K562 (cell line): ENCODE results near the gene SYTL4. TPM values are rescaled to one million over a fixed set of nuclear protein-coding genes. Genes with fewer than 3 reads are reported as not detected.

Experiments
- ATAC-seq: fragments of 200-7000 bp; cut with Tn5 transposase; 3 replicates; pipeline ENCODE4 v1.9.1; 2020; ENCODE audit warnings: moderate library complexity
- BruUV-seq: library from RNA; stranded (reverse); fragments of 400-500 nt; replicated peaks from 2 replicates; lab custom pipeline; 2021; lab: Mats Ljungman, UMichigan
- CTCF ChIA-PET: fragments of 300-600 bp; formaldehyde crosslinking; extraction: SDS; loops from one replicate; lab custom pipeline; 2021; ENCODE audit warnings: low intra/inter-chr PET ratio; lab: Yijun Ruan, JAX
- POLR2A ChIA-PET: fragments of 300-600, 350-650 bp; sonication (Branson Sonifier 250); formaldehyde crosslinking; extraction: SDS; loops from one replicate; lab custom pipeline; 2021; ENCODE audit warnings: antibody characterized with exemption, inconsistent platforms; lab: Yijun Ruan, JAX
- DNase-seq, 4 experiments: peaks; one replicate each; pipeline versions ENCODE4 v3.0.0 to v3.0.0-alpha.2; 2011 to 2018; ENCODE audit warnings: low spot score in 3 of 4, mixed read lengths in 3 of 4; ENCODE audit errors: extremely low read depth in 1 of 4
- FAIRE-seq: peaks from 2 replicates; lab custom pipeline; 2011; peaks lifted over from hg19 to GRCh38; lab: Jason Lieb, UNC
- H2AFZ ChIP-seq: 2 replicates; pipeline ENCODE4 v1.6.0; 2011; ENCODE audit warnings: low read depth, low read length, control low read depth, inconsistent platforms
- H3K27ac ChIP-seq: fragments of 200-600 bp; 3 replicates; pipeline ENCODE4 v1.8.0; 2011; ENCODE audit warnings: low read depth, mild to moderate bottlenecking, control low read depth, inconsistent platforms, low read length, moderate library complexity, mixed read lengths; ENCODE audit errors: extremely low read depth
- H3K27me3 ChIP-seq, 2 experiments: fragments of 300-600 bp in 1 of 2; 2 replicates in 1 of 2; 3 replicates in 1 of 2; pipeline versions ENCODE4 v1.6.0 to v1.8.0; 2011; ENCODE audit warnings: inconsistent platforms in 2 of 2, low read length in 2 of 2, mild to moderate bottlenecking in 1 of 2, mixed read lengths in 1 of 2, moderate library complexity in 1 of 2; ENCODE audit not compliant: control insufficient read depth in 2 of 2, insufficient read depth in 2 of 2
- H3K36me3 ChIP-seq: fragments of 300-600 bp; 3 replicates; pipeline ENCODE4 v1.8.0; 2011; ENCODE audit warnings: mild to moderate bottlenecking, low read length, inconsistent platforms; ENCODE audit not compliant: control insufficient read depth, insufficient read depth
- H3K4me1 ChIP-seq, 2 experiments: fragments of 200-600 bp in 1 of 2; replicated peaks in 1 of 2; 2 replicates in 1 of 2; 3 replicates in 1 of 2; pipeline versions ENCODE4 v1.5.1 to v1.8.0; 2011; ENCODE audit warnings: inconsistent platforms in 2 of 2, low read length in 2 of 2, mild to moderate bottlenecking in 1 of 2, mixed read lengths in 1 of 2, moderate library complexity in 1 of 2; ENCODE audit not compliant: control insufficient read depth in 2 of 2, insufficient read depth in 2 of 2
- H3K4me2 ChIP-seq: 2 replicates; pipeline ENCODE4 v1.6.1; 2011; ENCODE audit warnings: low read length, control low read depth, inconsistent platforms, mixed read lengths; ENCODE audit not compliant: insufficient read depth
- H3K4me3 ChIP-seq: fragments of 200-600 bp; sonication (generic), shearing (Covaris generic); 2 replicates; pipeline ENCODE4 v1.5.1; 2016; ENCODE audit warnings: control low read depth, inconsistent platforms
- H3K79me2 ChIP-seq: fragments of 200-600 bp; 3 replicates; pipeline ENCODE4 v1.8.0; 2011; ENCODE audit warnings: low read length, inconsistent platforms; ENCODE audit not compliant: control insufficient read depth, insufficient read depth
- H3K9ac ChIP-seq, 2 experiments: 2 replicates each; pipeline versions ENCODE4 v1.6.0 to v1.6.1; 2011; ENCODE audit warnings: low read depth in 2 of 2, low read length in 2 of 2, control low read depth in 1 of 2, inconsistent platforms in 1 of 2, mild to moderate bottlenecking in 1 of 2, mixed read lengths in 1 of 2; ENCODE audit not compliant: insufficient read depth in 1 of 2
- H3K9me1 ChIP-seq: one replicate; pipeline ENCODE4 v1.6.0; 2011; ENCODE audit warnings: inconsistent platforms, mild to moderate bottlenecking, low read length, moderate library complexity; ENCODE audit not compliant: control insufficient read depth, insufficient read depth
- H3K9me3 ChIP-seq: replicated peaks from 2 replicates; pipeline ENCODE4 v1.5.1; 2011; ENCODE audit warnings: low read depth, low read length, inconsistent platforms; ENCODE audit not compliant: control insufficient read depth, insufficient read depth
- H4K20me1 ChIP-seq: replicated peaks from 2 replicates; pipeline ENCODE4 v1.6.1; 2011; ENCODE audit warnings: low read length, inconsistent platforms, mixed read lengths; ENCODE audit not compliant: control insufficient read depth, insufficient read depth
- BHLHE40 ChIP-seq: IDR thresholded peaks from 2 replicates; pipeline ENCODE4 v1.6.1; 2011; ENCODE audit warnings: low read length, improper control_type of control experiment
- CBX8 ChIP-seq: fragments of 200-600 bp; sonication (generic); IDR thresholded peaks from 2 replicates; pipeline ENCODE4 v1.6.1; 2012; ENCODE audit warnings: borderline replicate concordance, mixed run types, low read depth, mild to moderate bottlenecking, moderate library complexity, mixed read lengths, low read length, control low read depth, inconsistent platforms; ENCODE audit not compliant: poor library complexity, severe bottlenecking; ENCODE audit errors: extremely low read depth
- E2F5 ChIP-seq: sonication (generic); formaldehyde crosslinking; IDR thresholded peaks from 2 replicates; pipeline ENCODE4 v1.8.0; 2022; ENCODE audit warnings: mild to moderate bottlenecking, missing genetic modification reagents
- ELF1 ChIP-seq: fragments of 200-800 bp; sonication (Bioruptor generic); IDR thresholded peaks from 2 replicates; pipeline ENCODE4 v1.6.1; 2016; ENCODE audit warnings: missing genetic modification characterization, missing compliant biosample characterization
- ETS2 ChIP-seq: IDR thresholded peaks from 2 replicates; pipeline ENCODE4 v1.6.1; 2016; ENCODE audit warnings: borderline replicate concordance, missing genetic modification characterization, mild to moderate bottlenecking, moderate library complexity, missing compliant biosample characterization; ENCODE audit not compliant: poor library complexity, severe bottlenecking
- ETV5 ChIP-seq: sonication (generic); formaldehyde crosslinking; IDR thresholded peaks from 2 replicates; pipeline ENCODE4 v1.4.0; 2020; ENCODE audit warnings: low read depth, mild to moderate bottlenecking, missing genetic modification reagents
- HINFP ChIP-seq: fragments of 450-650 bp; conservative IDR thresholded peaks from 2 replicates; pipeline ENCODE4 v1.6.1; 2016; ENCODE audit warnings: missing genetic modification characterization, low read depth, mild to moderate bottlenecking, control low read depth, missing compliant biosample characterization
- HMG20B ChIP-seq: fragments of 250-450 bp; sonication (Bioruptor Pico); IDR thresholded peaks from 2 replicates; pipeline ENCODE4 v1.5.0; 2021; ENCODE audit warnings: mild to moderate bottlenecking
- KDM2B ChIP-seq: fragments of 250-450 bp; sonication (Bioruptor Pico); IDR thresholded peaks from 2 replicates; pipeline ENCODE4 v1.8.0; 2021; ENCODE audit warnings: mild to moderate bottlenecking, moderate library complexity
- KDM4B ChIP-seq, 2 experiments: fragments of 450-650 bp in 1 of 2; sonication (generic) in 1 of 2; IDR thresholded peaks; 2 replicates each; pipeline ENCODE4 v1.6.1; 2016 to 2017; ENCODE audit warnings: borderline replicate concordance in 2 of 2, antibody characterized with exemption in 1 of 2, low read depth in 1 of 2, mild to moderate bottlenecking in 1 of 2
- LEF1 ChIP-seq: fragments of 450-650 bp; IDR thresholded peaks from 2 replicates; pipeline ENCODE4 v1.6.1; 2016; ENCODE audit warnings: mild to moderate bottlenecking
- MEIS2 ChIP-seq: fragments of 450-650 bp; IDR thresholded peaks from 2 replicates; pipeline ENCODE4 v1.6.1; 2014; ENCODE audit warnings: mild to moderate bottlenecking; ENCODE audit not compliant: partially characterized antibody
- PHTF2 ChIP-seq: fragments of 250-450 bp; sonication (Bioruptor Pico); IDR thresholded peaks from 2 replicates; pipeline ENCODE4 v1.5.0; 2021; ENCODE audit warnings: mild to moderate bottlenecking
- POLR2AphosphoS2 ChIP-seq: IDR thresholded peaks from 2 replicates; pipeline ENCODE4 v1.6.1; 2012; ENCODE audit warnings: low read length, improper control_type of control experiment
- PRDM10 ChIP-seq: fragments of 450-650 bp; IDR thresholded peaks from 2 replicates; pipeline ENCODE4 v1.6.1; 2018; ENCODE audit not compliant: partially characterized antibody
- RFX5 ChIP-seq: IDR thresholded peaks from 2 replicates; pipeline ENCODE4 v1.6.1; 2011; ENCODE audit warnings: low read depth, mild to moderate bottlenecking, improper control_type of control experiment, low read length
- ZNF121 ChIP-seq: sonication (generic); formaldehyde crosslinking; conservative IDR thresholded peaks from 2 replicates; pipeline ENCODE4 v1.8.0; 2022; ENCODE audit warnings: missing genetic modification reagents
- WGBS: fragments of 100-300 bp; shearing (Covaris generic); methylation state at CpG from one replicate; pipeline ENCODE4 v1.1.6; 2016; ENCODE audit warnings: low coverage, mixed read lengths; ENCODE audit not compliant: insufficient coverage; ENCODE audit errors: missing lambda C conversion rate; 5-methylcytosine and 5-hydroxymethylcytosine counted together
- in situ Hi-C: fragments of 300-500 bp; cut with MboI; formaldehyde crosslinking; loops from 4 replicates; pipeline ENCODE4 v1.15.0; 2018; ENCODE audit warnings: inconsistent platforms, mixed read lengths
- intact Hi-C: fragments of 100-400 bp; cut with micrococcal nuclease; formaldehyde crosslinking; loops from 2 replicates; pipeline ENCODE4 v1.14.2; 2022
- polyA plus RNA-seq, 8 experiments: library from polyadenylated mRNA; depleted of rRNA in 4 of 8; stranded (reverse) in 5 of 8; unstranded in 3 of 8; fragments of >200 nt; fragmentation: Nextera tagmentation in 2 of 8; fragmentation: Illumina TruSeq in 1 of 8; extraction: Ambion mirVana in 2 of 8; extraction: Trizol in 1 of 8; gene quantifications; 2 replicates each; pipeline versions ENCODE4 v1.2.1 to v1.2.3, GENCODE V29; 2011 to 2014; ENCODE audit warnings: inconsistent platforms in 1 of 8, missing spikeins in 1 of 8
- total RNA-seq, 7 experiments: library from RNA; depleted of rRNA in 6 of 7; stranded (reverse); fragments of >200 nt in 6 of 7; fragmentation: Illumina TruSeq in 2 of 7; extraction: Trizol in 2 of 7; gene quantifications; 2 replicates each; pipeline versions ENCODE4 v1.2.1 to v1.2.3, GENCODE V29; 2011 to 2021; ENCODE audit warnings: low replicate concordance in 1 of 7

Gene SYTL4
- total and polyA plus RNA-seq, 9 of the 15 experiments (the other 6 are each of a cell fraction or from before 2014, with no cell fraction given), result 0.65 to 9.0 (median 1.5) TPM

DNA sequence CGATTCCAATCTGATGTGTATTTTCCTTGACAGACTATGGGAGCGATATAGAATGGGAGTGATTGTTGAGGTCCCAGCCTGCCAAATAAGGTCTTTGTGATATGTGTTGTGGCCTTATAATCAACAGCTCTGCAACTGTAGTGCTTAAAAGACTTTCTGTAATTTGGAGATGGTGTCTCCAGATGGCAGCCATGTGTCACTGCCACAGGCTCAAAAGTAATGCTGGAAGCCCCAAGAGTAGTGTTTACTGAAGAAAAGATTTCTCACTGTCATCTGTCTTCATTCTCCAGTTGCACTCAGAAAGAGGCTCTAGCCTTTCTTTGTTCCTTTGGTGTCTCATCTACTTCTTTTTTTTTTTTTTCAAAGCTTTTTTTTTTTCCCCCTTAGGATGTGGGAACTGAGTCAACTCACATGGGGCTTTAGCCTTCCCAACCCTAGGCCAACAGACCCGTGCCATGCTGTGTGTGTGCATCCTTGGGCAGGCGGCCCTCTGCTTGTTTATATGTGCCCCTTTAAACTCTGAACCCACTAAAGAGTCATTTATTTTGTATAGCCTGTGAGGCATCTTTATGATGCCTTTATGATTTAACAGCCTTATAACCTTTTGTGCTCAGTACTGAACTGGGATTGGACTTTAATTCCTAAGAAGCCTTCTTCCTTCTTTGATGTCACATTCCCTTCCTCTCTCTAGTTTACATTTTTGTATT is 72.3 kb downstream of the SYTL4 start:
- H3K79me2 ChIP-seq, result no peaks in the 10 kb centered on the region
- DNase-seq (no peak), FAIRE-seq (no peak), ATAC-seq (no peak)
- H3K9me1 ChIP-seq, result no peaks in the 10 kb centered on the region
- no peak overlapping the region for H3K4me3 ChIP-seq
- no peak overlapping the region for H3K4me2 ChIP-seq
- BruUV-seq, result no TSS peak
- no peaks in the 10 kb centered on the region; a peak in 1 of 5 replicates for H3K27me3 ChIP-seq
- H3K36me3 ChIP-seq, result no peaks in the 10 kb centered on the region
- WGBS, result 0% methylated on average over 1 of the region's 4 CpGs
- H4K20me1 ChIP-seq, result no peaks in the 10 kb centered on the region
- intact Hi-C loops (no loop called here), in situ Hi-C loops (no loop called here)
- H2AFZ ChIP-seq, result no peak overlapping the region
- ChIA-PET CTCF (no interaction called here), POLR2A (no interaction called here)
- H3K9me3 ChIP-seq, result no peaks in the 10 kb centered on the region
- no peak overlapping the region for H3K27ac ChIP-seq
- H3K4me1 ChIP-seq, result no peaks in the 10 kb centered on the region
- H3K9ac ChIP-seq, result no peak overlapping the region
- no peak for TF ChIP-seq HINFP (tag)
- no peak for TF ChIP-seq BHLHE40
- no peak for TF ChIP-seq ETS2
- TF ChIP-seq HMG20B (CRISPR knock-in tag), result no peak
- no peak for TF ChIP-seq ELF1 (tag)
- no peak for TF ChIP-seq PHTF2 (CRISPR knock-in tag)
- no peak for TF ChIP-seq E2F5 (CRISPR knock-in tag)
- TF ChIP-seq KDM4B (IDR thresholded peaks at IDR 0.05; ENCODE audit: borderline replicate concordance in 2 of 2, low read depth in 1 of 2), result no peak
- TF ChIP-seq RFX5, result no peak
- no peak for TF ChIP-seq LEF1
- TF ChIP-seq ETV5 (CRISPR knock-in tag), result no peak
- TF ChIP-seq CBX8, result no peak
- TF ChIP-seq KDM2B (CRISPR knock-in tag), result no peak
- no peak for TF ChIP-seq POLR2AphosphoS2
- TF ChIP-seq ZNF121 (CRISPR knock-in tag), result no peak
- no peak for TF ChIP-seq MEIS2
- TF ChIP-seq PRDM10, result no peak
